Endothelial cell of umbilical vein (primary cell): ENCODE measurements around the gene ANKS1B. TPM values are rescaled to one million over a fixed set of nuclear protein-coding genes. Genes with fewer than 3 reads are reported as not detected.

Experiments used
- BruUV-seq: library from RNA; stranded (reverse); fragments of 400-500 nt; replicated peaks from 2 replicates; lab custom pipeline; 2021; lab: Mats Ljungman, UMichigan
- CTCF ChIA-PET: fragments of 300-600, 350-600 bp; sonication (Branson Sonifier 250); formaldehyde crosslinking; loops from one replicate; lab custom pipeline; 2021; ENCODE audit warnings: antibody characterized with exemption, inconsistent platforms; lab: Charles Lee
- POLR2A ChIA-PET: fragments of 300-600, 350-600 bp; sonication (Branson Sonifier 250); formaldehyde crosslinking; loops from one replicate; lab custom pipeline; 2021; ENCODE audit warnings: antibody characterized with exemption, inconsistent platforms; lab: Charles Lee
- DNase-seq: peaks from one replicate; pipeline ENCODE4 v3.0.0-alpha.2; 2011; ENCODE audit warnings: low read depth, low spot score
- FAIRE-seq: peaks from 2 replicates; lab custom pipeline; 2011; peaks lifted over from hg19 to GRCh38; lab: Jason Lieb, UNC
- H2AFZ ChIP-seq: 2 replicates; pipeline ENCODE4 v1.6.0; 2012; ENCODE audit warnings: low read depth, low read length, control low read depth, inconsistent platforms
- H3K27ac ChIP-seq: 2 replicates; pipeline ENCODE4 v1.5.1; 2011; ENCODE audit warnings: low read depth, mild to moderate bottlenecking, control low read depth, low read length, moderate library complexity; ENCODE audit not compliant: insufficient read depth
- H3K27me3 ChIP-seq, 2 experiments: 2 replicates each; pipeline versions ENCODE4 v1.6.0 to v1.6.1; 2011; ENCODE audit warnings: low read length in 2 of 2, mixed read lengths in 1 of 2; ENCODE audit not compliant: control insufficient read depth in 2 of 2, insufficient read depth in 2 of 2
- H3K36me3 ChIP-seq, 2 experiments: 2 replicates in 1 of 2; 3 replicates in 1 of 2; pipeline ENCODE4 v1.5.1; 2011; ENCODE audit warnings: low read length in 2 of 2, mild to moderate bottlenecking in 1 of 2, moderate library complexity in 1 of 2; ENCODE audit not compliant: control insufficient read depth in 2 of 2, insufficient read depth in 2 of 2; ENCODE audit errors: extremely low read depth in 1 of 2
- H3K4me1 ChIP-seq: 3 replicates; pipeline ENCODE4 v1.5.1; 2011; ENCODE audit warnings: mild to moderate bottlenecking, low read length; ENCODE audit not compliant: control insufficient read depth, insufficient read depth; ENCODE audit errors: extremely low read depth
- H3K4me2 ChIP-seq: 2 replicates; pipeline ENCODE4 v1.6.1; 2011; ENCODE audit warnings: low read length, control low read depth, mixed read lengths; ENCODE audit not compliant: insufficient read depth
- H3K4me3 ChIP-seq, 3 experiments: fragments of 200-600 bp in 1 of 3; sonication (generic), shearing (Covaris generic) in 1 of 3; replicated peaks in 1 of 3; 2 replicates each; pipeline ENCODE4 v1.5.1; 2011 to 2016; ENCODE audit warnings: control low read depth in 3 of 3, low read length in 3 of 3, mild to moderate bottlenecking in 2 of 3, inconsistent platforms in 1 of 3, low read depth in 1 of 3, moderate library complexity in 1 of 3; ENCODE audit not compliant: insufficient read depth in 1 of 3
- H3K79me2 ChIP-seq: 2 replicates; pipeline ENCODE4 v1.6.0; 2012; ENCODE audit warnings: low read length, inconsistent platforms; ENCODE audit not compliant: control insufficient read depth, insufficient read depth
- H3K9ac ChIP-seq: replicated peaks from 2 replicates; pipeline ENCODE3; 2011; ENCODE audit warnings: low read length, control low read depth; ENCODE audit not compliant: insufficient read depth; ENCODE audit errors: extremely low read depth
- H3K9me1 ChIP-seq: replicated peaks from 3 replicates; pipeline ENCODE4 v1.6.0; 2011; ENCODE audit warnings: mild to moderate bottlenecking, low read length; ENCODE audit not compliant: control insufficient read depth, insufficient read depth; ENCODE audit errors: extremely low read depth
- H3K9me3 ChIP-seq: replicated peaks from 2 replicates; pipeline ENCODE4 v1.5.1; 2012; ENCODE audit warnings: low read length, inconsistent platforms; ENCODE audit not compliant: control insufficient read depth, insufficient read depth
- H4K20me1 ChIP-seq: replicated peaks from 2 replicates; pipeline ENCODE3; 2011; ENCODE audit warnings: mild to moderate bottlenecking, low read length; ENCODE audit not compliant: control insufficient read depth, insufficient read depth; ENCODE audit errors: extremely low read depth
- CTCF ChIP-seq, 2 donors: IDR thresholded peaks; 1 replicate in 1 of 2; 2 replicates in 1 of 2; pipeline ENCODE4 v1.5.1; 2011; ENCODE audit warnings: low read length in 2 of 2, mild to moderate bottlenecking in 2 of 2, moderate library complexity in 2 of 2, control low read depth in 1 of 2, inconsistent platforms in 1 of 2, low read depth in 1 of 2; ENCODE audit not compliant: insufficient read depth in 1 of 2; ENCODE audit errors: extremely low read depth in 1 of 2
- EZH2 ChIP-seq: IDR thresholded peaks from 2 replicates; pipeline ENCODE4 v1.6.1; 2012; ENCODE audit warnings: borderline replicate concordance, low read depth, mild to moderate bottlenecking, moderate library complexity, low read length, inconsistent platforms; ENCODE audit not compliant: severe bottlenecking
- FOS ChIP-seq: IDR thresholded peaks from 2 replicates; pipeline ENCODE4 v1.6.1; 2011; ENCODE audit warnings: mild to moderate bottlenecking, low read length, moderate library complexity, borderline replicate concordance; ENCODE audit not compliant: insufficient read depth
- GATA2 ChIP-seq: IDR thresholded peaks from 2 replicates; pipeline ENCODE4 v1.7.0; 2011; ENCODE audit warnings: low read depth, mild to moderate bottlenecking, moderate library complexity, mixed read lengths, low read length; ENCODE audit not compliant: insufficient read length, insufficient read depth
- JUN ChIP-seq: IDR thresholded peaks from 2 replicates; pipeline ENCODE4 v1.6.1; 2011; ENCODE audit warnings: borderline replicate concordance, low read depth; ENCODE audit not compliant: insufficient read length, insufficient read depth
- MAX ChIP-seq: IDR thresholded peaks from 2 replicates; pipeline ENCODE4 v1.6.1; 2011; ENCODE audit not compliant: insufficient read depth, insufficient read length
- MYC ChIP-seq: IDR thresholded peaks from one replicate; pipeline ENCODE4 v1.6.1; 2011; ENCODE audit warnings: mild to moderate bottlenecking, low read depth, low read length
- POLR2A ChIP-seq: IDR thresholded peaks from 2 replicates; pipeline ENCODE4 v1.6.1; 2012; ENCODE audit warnings: low read depth, mild to moderate bottlenecking, control low read depth, low read length
- POLR2AphosphoS5 ChIP-seq: IDR thresholded peaks from 2 replicates; pipeline ENCODE4 v1.6.1; 2012; ENCODE audit warnings: low read depth, mild to moderate bottlenecking, control low read depth, low read length, moderate library complexity; ENCODE audit not compliant: insufficient read depth
- dilution Hi-C: fragments of 300-500 bp; cut with MboI; formaldehyde crosslinking; loops from one replicate; pipeline ENCODE4 v1.15.0; 2019; ENCODE audit warnings: low sequenced_read_pairs; ENCODE audit not compliant: extremely low pct_ligation_motif_present
- intact Hi-C: fragments of 100-400 bp; cut with micrococcal nuclease; formaldehyde crosslinking; loops from one replicate; pipeline ENCODE4 v1.10.0; 2022
- polyA plus RNA-seq, 4 experiments: library from polyadenylated mRNA; depleted of rRNA in 3 of 4; stranded (reverse) in 3 of 4; unstranded in 1 of 4; fragments of >200 nt; gene quantifications; 2 replicates each; pipeline versions ENCODE4 v1.2.1 to v1.2.3, GENCODE V29; 2011 to 2012; ENCODE audit warnings: missing spikeins in 1 of 4
- total RNA-seq: library from RNA; stranded (reverse); gene quantifications from 2 replicates; pipeline ENCODE4 v1.2.3, GENCODE V29; 2021

ANKS1B gene
- total and polyA plus RNA-seq, 2 donors (not counting 3 experiments of a cell fraction or from before 2014, with no cell fraction given): 0.15 to 0.38 TPM

GRCh38 chr12:98783420-98783819 lies 1201.3 kb downstream of the ANKS1B start:
- no peak overlapping the region for H3K27ac ChIP-seq
- intact Hi-C loops (no loop called here), dilution Hi-C loops (no loop called here)
- no peaks in the 10 kb centered on the region for H4K20me1 ChIP-seq
- H2AFZ ChIP-seq: no peak overlapping the region
- no peak overlapping the region for H3K4me3 ChIP-seq
- H3K4me1 ChIP-seq: no peaks in the 10 kb centered on the region
- no peak overlapping the region for H3K4me2 ChIP-seq
- H3K36me3 ChIP-seq: no peaks in the 10 kb centered on the region
- POLR2A ChIA-PET: no interaction called here
- H3K9me3 ChIP-seq: no peaks in the 10 kb centered on the region
- H3K79me2 ChIP-seq: no peaks in the 10 kb centered on the region
- no peaks in the 10 kb centered on the region for H3K9me1 ChIP-seq
- H3K27me3 ChIP-seq: peaks cover 0 to 2% of the 10 kb centered on the region in 2 experiments
- BruUV-seq: no TSS peak
- TF ChIP-seq POLR2A (no peak), FOS (no peak), CTCF (IDR thresholded peaks at IDR 0.05; ENCODE audit: extremely low read depth in 1 of 2, insufficient read depth in 1 of 2, low read depth in 1 of 2, low read length in 2 of 2) (no peak), MYC (no peak), GATA2 (no peak), POLR2AphosphoS5 (no peak), JUN (no peak), MAX (no peak), EZH2 (no peak)
- no peak overlapping the region for H3K9ac ChIP-seq
- DNase-seq (no peak), FAIRE-seq (no peak)
- CTCF ChIA-PET: interaction anchor here (0.9 kb wide), 1 partner anchor 14 kb away, joined by 3 read pairs; no protein-coding TSS in a partner anchor
